ENCODE data around the gene C1orf116.
A peak's percentile ranks its signal among the peaks of the same experiment; 100 is the strongest.

C1orf116 gene

GRCh38 chr1:207006914-207007313 is 25.6 kb downstream of the C1orf116 start:
- H3K4me3 ChIP-seq (ENCODE audit: low read length): no peak overlapping the region
- no peak for DNase-seq (ENCODE audit: low read depth)
- TF ChIP-seq CTCF (conservative IDR thresholded peaks at IDR 0.05; ENCODE audit: low read depth, low read length): no peak

- H3K4me3 ChIP-seq (ENCODE audit: low read length): no peak overlapping the region
- no peak for TF ChIP-seq CTCF (conservative IDR thresholded peaks at IDR 0.05; ENCODE audit: low read depth, low read length)
- DNase-seq (ENCODE audit: low read depth): no peak
Observed at GRCh38 chr1:207006083-207006482, 26.5 kb downstream of the C1orf116 start.

- H3K4me3 ChIP-seq (ENCODE audit: low read length): no peak overlapping the region
- no peak for DNase-seq (ENCODE audit: low read depth)
- TF ChIP-seq CTCF (conservative IDR thresholded peaks at IDR 0.05; ENCODE audit: low read depth, low read length): peak; percentile 81
Observed at GRCh38 chr1:207004931-207005830, 27.4 kb downstream of the C1orf116 start.

GRCh38 chr1:207003210-207003609 is 29.3 kb downstream of the C1orf116 start:
- no peak for DNase-seq (ENCODE audit: low read depth)
- TF ChIP-seq CTCF (conservative IDR thresholded peaks at IDR 0.05; ENCODE audit: low read depth, low read length): no peak

GRCh38 chr1:207002724-207003146 is 29.8 kb downstream of the C1orf116 start:
- TF ChIP-seq CTCF (conservative IDR thresholded peaks at IDR 0.05; ENCODE audit: low read depth, low read length): no peak
- DNase-seq (ENCODE audit: low read depth): no peak
- H3K4me3 ChIP-seq (ENCODE audit: low read length): no peak overlapping the region

More at GRCh38 chr1:207003210-207003609, 29.3 kb downstream of the C1orf116 start:
- H3K4me3 ChIP-seq (ENCODE audit: low read length): no peak overlapping the region

- TF ChIP-seq CTCF (conservative IDR thresholded peaks at IDR 0.05; ENCODE audit: low read depth, low read length): no peak
- H3K4me3 ChIP-seq (ENCODE audit: low read length): no peak overlapping the region
- no peak for DNase-seq (ENCODE audit: low read depth)
Observed at GRCh38 chr1:207001492-207002245, 30.9 kb downstream of the C1orf116 start.

Measured in retinal pigment epithelial cell (primary cell).